ENCODE data around the gene SEMA4C. TPM values are rescaled to one million over a fixed set of nuclear protein-coding genes. Genes with fewer than 3 reads are reported as not detected.

The SEMA4C gene
- total RNA-seq, 4 donors from 2014 or later = 10.4 to 27.1 (median 17.8) TPM

GRCh38 chr2:96903318-96903717 is 33.4 kb upstream of the SEMA4C start:
- no peak for TF ChIP-seq CTCF (IDR thresholded peaks at IDR 0.05; ENCODE audit: low read depth)

GRCh38 chr2:96900237-96900636 is 30.4 kb upstream of the SEMA4C start:
- no peak for TF ChIP-seq CTCF (IDR thresholded peaks at IDR 0.05; ENCODE audit: low read depth)

GRCh38 chr2:96899413-96899741 is 29.5 kb upstream of the SEMA4C start:
- TF ChIP-seq CTCF (IDR thresholded peaks at IDR 0.05; ENCODE audit: low read depth) = no peak

GRCh38 chr2:96898641-96899412 is 28.9 kb upstream of the SEMA4C start:
- TF ChIP-seq CTCF (IDR thresholded peaks at IDR 0.05; ENCODE audit: low read depth) = no peak

- no peak for TF ChIP-seq CTCF (IDR thresholded peaks at IDR 0.05; ENCODE audit: low read depth)
Measured at GRCh38 chr2:96898135-96898505, 28.2 kb upstream of the SEMA4C start.

- no peak for TF ChIP-seq CTCF (IDR thresholded peaks at IDR 0.05; ENCODE audit: low read depth)
Measured at GRCh38 chr2:96897491-96898134, 27.7 kb upstream of the SEMA4C start.

GRCh38 chr2:96895746-96896651 is 26.1 kb upstream of the SEMA4C start:
- no peak for TF ChIP-seq CTCF (IDR thresholded peaks at IDR 0.05; ENCODE audit: low read depth)
